Effector CD8-positive, alpha-beta T cell (primary cell): ENCODE data around the gene ABI3BP.
"Not testable (repeated sequence)": the region's sequence is repeated elsewhere in the genome, so short reads cannot be mapped to it uniquely, and the experiment has no call there.

Experiments used
- DNase-seq: peaks from one replicate; lab custom pipeline; 2025; lab: John Stamatoyannopoulos, UW
- total RNA-seq, 4 experiments: gene quantifications; one replicate each; lab custom pipeline; 2026; lab: John Stamatoyannopoulos, UW

The ABI3BP gene
- 0 to 0.36 (median 0) reads per million in 4 experiments for total RNA-seq

DNA sequence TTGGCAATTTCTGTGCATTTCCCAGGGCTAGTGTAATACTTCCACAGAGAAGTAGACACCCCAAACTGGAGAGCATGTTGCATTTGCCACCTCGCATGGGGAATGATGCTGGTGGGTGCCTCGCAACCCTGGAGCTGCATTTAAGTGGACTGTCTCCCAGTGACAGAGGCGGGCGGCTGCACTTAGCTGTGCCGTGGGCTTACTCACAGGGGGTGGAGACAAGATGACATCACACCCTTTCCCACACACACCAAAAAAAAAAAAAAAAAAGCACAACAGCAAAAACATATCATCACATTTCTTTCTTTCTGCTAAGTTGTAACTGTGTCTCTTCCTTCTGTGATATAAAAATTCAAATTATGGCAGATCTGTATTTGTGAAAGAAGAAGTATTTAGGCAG, at the start of gene ABI3BP:
ABI3BP (minus strand) TSS at position 113 of the 400 bp plus-strand sequence; CDS start at position 76, 37 bp downstream.
- DNase-seq, result no peak

GRCh38 chr3:101039285-101039684, 46.1 kb upstream of the ABI3BP start:
- DNase-seq, result no peak

DNA sequence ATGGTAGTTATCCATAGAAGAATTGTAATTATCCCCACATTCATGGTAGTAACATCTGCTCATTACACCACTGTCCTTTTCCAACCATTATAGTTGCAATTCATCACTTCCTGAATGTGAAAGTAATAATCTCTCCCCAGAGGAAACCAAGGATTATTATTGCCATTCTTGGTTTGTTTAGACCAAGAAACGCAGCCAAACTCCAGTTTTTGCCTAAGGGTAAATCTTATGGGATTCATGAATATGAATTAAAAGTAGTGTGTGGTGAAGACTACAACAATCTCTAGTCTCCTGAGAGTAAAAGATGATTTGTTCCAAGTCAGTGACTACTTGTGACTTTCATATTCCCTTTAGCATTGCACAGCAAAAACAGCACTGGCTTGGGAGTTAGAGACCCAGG, 45.7 kb upstream of the ABI3BP start:
- DNase-seq, result no peak

DNA sequence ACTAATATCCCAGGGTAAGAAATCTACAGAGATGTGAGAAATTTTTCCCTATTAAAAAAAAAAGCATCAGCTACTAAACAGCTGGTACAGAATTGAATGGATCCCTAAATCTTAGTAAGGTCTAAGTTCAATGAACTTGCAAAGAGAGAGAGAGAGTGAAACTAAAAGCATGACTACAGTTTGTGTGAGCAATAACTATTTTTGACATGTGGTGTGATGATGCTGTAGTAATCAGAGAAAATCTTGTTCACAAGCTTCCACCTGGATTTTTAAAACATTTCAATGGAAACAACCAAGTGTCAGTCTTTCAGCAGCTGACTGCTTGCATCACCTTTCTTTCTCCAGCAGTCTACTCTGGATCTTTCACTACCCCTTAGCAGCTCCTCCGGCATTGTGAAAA, 45.2 kb upstream of the ABI3BP start:
- DNase-seq, result no peak

DNA sequence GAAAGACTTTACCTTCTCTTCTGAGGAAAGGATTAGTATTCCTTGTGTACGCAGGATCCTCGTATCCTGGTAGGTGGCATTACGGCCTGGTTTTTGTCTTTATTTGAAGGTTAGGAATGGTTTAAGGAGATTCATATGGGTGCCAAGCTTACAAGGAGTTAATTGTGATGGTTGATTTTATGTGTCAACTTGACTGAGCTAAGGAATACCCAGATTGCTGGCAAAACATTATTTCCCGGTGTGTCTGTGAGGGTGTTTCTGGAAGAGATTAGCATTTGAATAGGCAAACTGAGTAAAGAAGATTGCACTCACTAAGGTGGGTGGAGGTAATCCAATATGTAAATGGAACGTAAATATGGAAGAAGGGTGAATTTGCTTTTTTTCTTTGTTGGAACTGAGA, 44.4 kb upstream of the ABI3BP start:
- no peak for DNase-seq

GRCh38 chr3:101036676-101037075, 43.5 kb upstream of the ABI3BP start:
- DNase-seq, result no peak

- DNase-seq, result no peak
Measured at GRCh38 chr3:101036213-101036618, 43.0 kb upstream of the ABI3BP start.

DNA sequence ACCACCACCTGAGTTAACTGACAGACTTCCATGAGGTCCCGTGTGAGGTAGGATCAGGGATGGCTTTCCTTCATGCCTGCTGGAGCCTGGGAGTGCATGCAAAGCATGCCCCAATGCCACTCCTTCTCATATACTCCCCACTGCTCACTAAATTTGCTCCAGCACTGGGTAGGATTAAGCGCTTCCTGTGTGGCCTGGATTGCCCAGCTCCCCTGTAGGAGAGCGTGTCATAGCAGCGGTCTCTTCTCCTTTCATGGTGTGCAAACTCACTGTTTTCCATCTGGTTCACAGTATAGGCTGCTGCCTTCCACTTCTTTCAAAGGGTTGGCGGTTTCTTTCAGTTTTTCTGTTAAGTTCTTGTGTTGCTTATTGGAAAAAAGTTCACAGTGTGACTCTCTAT, 34.1 kb upstream of the ABI3BP start:
- no peak for DNase-seq

- DNase-seq, result no peak
Measured at GRCh38 chr3:101026881-101027280, 33.7 kb upstream of the ABI3BP start.

GRCh38 chr3:101026244-101026643, 33.0 kb upstream of the ABI3BP start:
- no peak for DNase-seq

GRCh38 chr3:101020351-101021015, 27.3 kb upstream of the ABI3BP start:
- DNase-seq, result no peak

DNA sequence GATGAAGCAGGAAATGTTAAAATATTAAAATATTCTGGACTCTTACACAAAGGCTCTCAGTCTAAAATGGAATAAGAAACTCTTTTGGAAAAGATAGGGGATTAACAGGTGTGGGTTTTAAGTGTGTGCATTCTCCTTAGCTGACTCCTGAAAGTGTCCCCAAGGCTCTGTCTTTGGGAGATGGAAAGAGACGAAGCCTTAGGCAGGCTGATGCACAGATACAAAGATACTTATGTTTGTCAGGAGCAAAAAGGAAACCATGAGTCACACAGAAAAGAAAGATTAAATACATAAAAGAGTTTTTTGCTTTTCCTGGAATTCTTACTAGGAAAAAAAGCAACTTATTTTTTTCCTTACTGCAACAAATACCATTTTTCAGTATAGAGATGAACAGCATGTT, 23.8 kb upstream of the ABI3BP start:
- DNase-seq, result no peak

GRCh38 chr3:101012312-101012711, 19.1 kb upstream of the ABI3BP start:
- not testable (repeated sequence) for DNase-seq

- DNase-seq, result no peak
Measured at GRCh38 chr3:101011136-101011535, 17.9 kb upstream of the ABI3BP start.

- DNase-seq, result no peak
Measured at GRCh38 chr3:101010296-101010695, 17.1 kb upstream of the ABI3BP start.

DNA sequence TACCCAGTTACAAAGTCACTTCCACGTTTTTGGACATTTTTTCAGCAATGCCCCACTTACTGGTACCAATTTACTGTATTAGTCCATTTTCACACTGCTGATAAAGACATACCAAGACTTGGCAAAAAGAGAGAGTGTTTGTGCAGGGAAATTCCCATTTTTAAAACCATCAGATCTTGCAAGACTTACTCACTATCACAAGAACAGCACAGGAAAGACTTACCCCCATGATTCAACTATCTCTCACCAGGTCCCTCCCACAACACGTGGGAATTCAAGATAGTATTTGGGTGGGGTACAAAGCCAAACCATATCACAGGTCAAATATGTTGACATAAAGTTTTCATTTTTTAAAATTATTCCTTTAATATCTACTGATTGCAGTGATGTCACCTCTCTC, 16.2 kb upstream of the ABI3BP start:
- no peak for DNase-seq

DNA sequence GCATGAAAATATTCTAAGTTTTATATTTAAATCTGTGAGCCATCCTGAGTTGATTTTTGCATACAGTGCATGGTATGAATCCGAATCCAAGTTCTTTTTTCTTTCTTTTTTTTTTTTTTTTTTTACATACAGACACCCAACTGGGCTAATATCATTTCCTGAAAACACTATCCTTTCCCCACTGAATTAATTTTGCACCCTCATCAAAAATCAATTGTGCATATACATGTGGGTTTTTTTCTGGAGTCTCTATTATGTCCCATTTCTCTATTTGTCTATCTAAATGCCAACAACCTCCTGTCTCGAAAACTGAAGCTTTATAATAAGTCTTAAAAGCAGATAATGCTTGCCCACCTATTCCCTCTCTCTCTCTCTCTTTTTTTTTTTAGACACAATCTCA, 5.9 kb upstream of the ABI3BP start:
- no peak for DNase-seq

DNA sequence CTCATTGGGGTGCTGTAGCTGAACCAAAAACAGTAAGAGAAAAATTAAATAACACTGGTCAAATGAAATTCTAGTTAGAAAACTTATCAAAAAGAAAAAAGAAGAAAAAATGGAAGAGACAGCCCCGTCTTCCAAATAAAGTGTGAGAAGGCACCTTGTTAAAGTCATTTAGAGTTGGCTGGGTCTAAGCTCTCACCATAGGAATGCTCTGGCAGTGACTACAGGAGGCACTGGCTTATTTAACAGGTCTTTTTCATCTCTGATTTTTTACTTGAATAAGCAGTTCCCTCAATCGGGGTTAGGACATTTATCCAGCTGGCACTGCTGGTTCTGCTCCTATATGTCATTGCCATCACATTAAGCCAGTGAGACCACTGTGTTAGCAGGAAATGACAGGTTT, 1.6 kb upstream of the ABI3BP start:
- no peak for DNase-seq

DNA sequence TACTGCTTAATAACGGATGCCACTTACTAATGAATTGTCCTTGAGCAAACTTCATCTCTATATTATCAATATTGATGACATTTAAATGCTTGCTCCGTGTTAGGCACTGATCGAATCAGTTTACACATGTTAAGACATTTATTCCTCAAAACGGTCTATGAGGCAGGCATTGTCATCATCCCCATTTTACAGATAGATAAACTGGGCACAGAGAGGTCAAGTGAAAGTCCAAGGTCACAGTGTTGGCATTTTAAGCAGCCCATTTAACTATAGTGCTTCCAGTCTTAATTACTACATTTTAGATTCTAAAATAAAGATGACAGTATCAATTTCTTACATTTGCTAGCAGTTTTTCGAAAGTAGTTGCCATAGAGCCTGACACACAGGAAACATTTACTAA, 966 bp upstream of the ABI3BP start:
- DNase-seq, result no peak

DNA sequence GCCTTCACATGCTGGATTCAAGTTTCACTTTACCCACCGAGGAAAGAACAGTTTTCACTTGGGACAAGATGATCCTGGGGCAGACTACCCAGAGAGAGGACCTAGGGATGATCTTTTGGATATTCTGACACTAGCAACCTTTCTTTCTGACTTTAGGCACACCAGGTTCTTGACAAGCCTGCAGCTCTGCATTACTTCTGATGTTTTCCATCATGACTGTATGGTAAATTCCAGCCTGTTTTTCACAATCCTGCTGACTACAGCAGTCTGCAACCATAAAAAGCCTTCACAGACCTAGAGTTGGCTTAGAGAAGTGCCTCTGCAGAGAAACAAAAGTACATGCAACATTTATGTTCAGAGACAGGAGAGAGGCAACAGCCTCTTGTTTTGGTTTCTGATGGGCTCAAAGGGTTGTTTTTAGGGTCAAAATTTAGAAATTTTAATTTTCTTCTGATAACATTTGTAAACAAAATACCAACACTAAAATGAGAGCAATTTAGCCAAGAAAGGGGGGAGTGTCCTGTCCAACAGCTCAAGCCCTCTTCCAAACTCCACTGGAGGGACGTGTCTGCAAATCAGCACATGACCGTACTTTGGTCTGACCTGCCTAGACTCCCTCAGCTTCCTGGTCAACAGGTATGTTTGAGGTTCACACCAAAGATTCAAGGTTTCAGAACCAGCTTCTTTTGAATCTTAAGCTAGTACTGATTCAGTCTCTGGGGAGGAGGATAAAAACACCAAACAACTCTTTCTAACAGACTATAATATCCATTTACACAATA, 799 bp downstream of the ABI3BP start:
- no peak for DNase-seq

GRCh38 chr3:100988080-100988479, 5.1 kb downstream of the ABI3BP start:
- no peak for DNase-seq

DNA sequence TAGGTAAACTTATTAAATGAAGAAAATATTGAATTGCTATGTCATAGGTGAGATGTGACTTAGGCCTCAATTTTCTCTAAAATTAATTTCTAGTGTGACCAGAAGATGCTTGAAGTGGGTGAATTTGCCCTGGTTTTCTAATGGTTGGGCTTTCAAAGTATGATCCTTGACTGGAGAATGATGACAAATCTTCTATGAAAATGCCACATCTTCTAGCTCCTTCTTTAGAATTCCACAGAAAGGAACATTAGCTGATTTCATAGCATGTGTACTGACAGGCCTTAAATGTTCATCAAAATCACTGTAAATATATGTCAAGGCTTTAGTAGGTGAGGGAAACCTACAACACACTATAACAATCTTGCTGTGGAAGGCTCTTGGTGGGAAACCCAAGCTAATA, 8.9 kb downstream of the ABI3BP start:
- no peak for DNase-seq

GRCh38 chr3:100982710-100983109, 10.5 kb downstream of the ABI3BP start:
- DNase-seq, result no peak
